Occipital lobe (tissue), 1 donor: Measurements from ENCODE around the gene XCR1. TPM values are rescaled to one million over a fixed set of nuclear protein-coding genes. Genes with fewer than 3 reads are reported as not detected.

Experiments
- total RNA-seq: library from RNA; depleted of rRNA; stranded (reverse); fragments of >200 nt; gene quantifications from one replicate; pipeline ENCODE4 v1.2.3, GENCODE V29; 2014

Gene XCR1
- total RNA-seq, 1 donor from 2014 or later: not detected

Other genes with a start within 250 kb of the XCR1 start
- 2.7 TPM for gene SLC6A20, start 230.9 kb downstream of the XCR1 start, total RNA-seq
- 26.5 TPM for gene LZTFL1, start 185.4 kb downstream of the XCR1 start, total RNA-seq
- gene CCR9, start 140.9 kb downstream of the XCR1 start, total RNA-seq: 0.16 TPM
- not detected for gene CXCR6, start 84.0 kb downstream of the XCR1 start, total RNA-seq
- gene FYCO1, start 31.7 kb downstream of the XCR1 start, total RNA-seq: 2.5 TPM
- 1.7 TPM for gene CCR1, start 180.8 kb upstream of the XCR1 start, total RNA-seq
- not detected for gene CCR3, start 215.0 kb upstream of the XCR1 start, total RNA-seq